Activated naive CD8-positive, alpha-beta T cell treated with anti-CD3 and anti-CD28 coated beads, Interleukin-2, amount 50 U/mL, for 16 hours (primary cell): Measurements from ENCODE around the gene KIF21A.
"Not testable (repeated sequence)": the region's sequence is repeated elsewhere in the genome, so short reads cannot be mapped to it uniquely, and the experiment has no call there.

ENCODE experiments used
- DNase-seq: peaks from one replicate; pipeline ENCODE4 v3.0.0-alpha.2; 2020; ENCODE audit warnings: low read depth, low spot score

Gene KIF21A

GRCh38 chr12:39443081-39443928 lies at the start of gene KIF21A:
Gene KIF21A (minus strand): TSS chr12:39443120. CDS start chr12:39442970, 150 bp downstream.
- DNase-seq = peak; percentile 81

- DNase-seq = no peak
Observed at GRCh38 chr12:39490500-39491282, 47.8 kb upstream of the KIF21A start.

GRCh38 chr12:39483597-39483996 lies 40.7 kb upstream of the KIF21A start:
- no peak for DNase-seq

- no peak for DNase-seq
Observed at GRCh38 chr12:39483042-39483441, 40.1 kb upstream of the KIF21A start.

- DNase-seq = no peak
Observed at GRCh38 chr12:39476894-39477293, 34.0 kb upstream of the KIF21A start.

- no peak for DNase-seq
Observed at GRCh38 chr12:39476121-39476520, 33.2 kb upstream of the KIF21A start.

- not testable (repeated sequence) for DNase-seq
Observed at GRCh38 chr12:39475136-39475535, 32.2 kb upstream of the KIF21A start.

GRCh38 chr12:39467432-39467870 lies 24.5 kb upstream of the KIF21A start:
- DNase-seq = no peak

- no peak for DNase-seq
Observed at GRCh38 chr12:39464976-39465695, 22.2 kb upstream of the KIF21A start.

GRCh38 chr12:39461059-39461458 lies 18.1 kb upstream of the KIF21A start:
- DNase-seq = no peak

- no peak for DNase-seq
Observed at GRCh38 chr12:39459027-39459434, 16.1 kb upstream of the KIF21A start.

GRCh38 chr12:39451977-39452376 lies 9.1 kb upstream of the KIF21A start:
- no peak for DNase-seq

- no peak for DNase-seq
Observed at GRCh38 chr12:39448038-39448437, 5.1 kb upstream of the KIF21A start.

GRCh38 chr12:39443929-39444209 lies 949 bp upstream of the KIF21A start:
- DNase-seq = no peak

- DNase-seq = no peak
Observed at GRCh38 chr12:39442831-39443080, 164 bp downstream of the KIF21A start.

GRCh38 chr12:39441963-39442830 lies 723 bp downstream of the KIF21A start:
- peak; percentile 7 for DNase-seq

- no peak for DNase-seq
Observed at GRCh38 chr12:39441189-39441962, 1.5 kb downstream of the KIF21A start.

- no peak for DNase-seq
Observed at GRCh38 chr12:39440781-39441180, 2.1 kb downstream of the KIF21A start.

GRCh38 chr12:39440101-39440500 lies 2.8 kb downstream of the KIF21A start:
- no peak for DNase-seq

GRCh38 chr12:39435531-39435930 lies 7.4 kb downstream of the KIF21A start:
- no peak for DNase-seq

GRCh38 chr12:39431797-39432196 lies 11.1 kb downstream of the KIF21A start:
- DNase-seq = no peak
